NB4 (cell line): ENCODE results near the gene PTPRG.
"Not testable (repeated sequence)": the region's sequence is repeated elsewhere in the genome, so short reads cannot be mapped to it uniquely, and the experiment has no call there.

Source experiments
- DNase-seq: peaks from one replicate; pipeline ENCODE4 v3.0.0; 2010; ENCODE audit warnings: low read depth
- H3K4me3 ChIP-seq: one replicate; pipeline ENCODE4 v1.5.1; 2011; ENCODE audit warnings: mild to moderate bottlenecking, low read depth, low read length, moderate library complexity
- CTCF ChIP-seq: IDR thresholded peaks from one replicate; pipeline ENCODE4 v1.5.1; 2012; ENCODE audit warnings: low read depth, low read length
- MYC ChIP-seq: IDR thresholded peaks from 2 replicates; pipeline ENCODE4 v1.6.1; 2011; ENCODE audit warnings: low read depth, low read length
- POLR2A ChIP-seq: IDR thresholded peaks from 2 replicates; pipeline ENCODE4 v1.6.1; 2011; ENCODE audit warnings: mild to moderate bottlenecking; ENCODE audit not compliant: insufficient read length; ENCODE audit errors: extremely low read depth
- TF ChIP-seq, protein P1 (sequence below): IDR thresholded peaks from 2 replicates; pipeline ENCODE4 v1.6.1; 2011; ENCODE audit warnings: low read depth, low read length

PTPRG gene

GRCh38 chr3:61687663-61688306 lies 126.4 kb downstream of the PTPRG start:
- no peak overlapping the region for H3K4me3 ChIP-seq
- DNase-seq: no peak
- no peak for TF ChIP-seq MYC
- no peak for TF ChIP-seq CTCF
- TF ChIP-seq, protein P1, sequence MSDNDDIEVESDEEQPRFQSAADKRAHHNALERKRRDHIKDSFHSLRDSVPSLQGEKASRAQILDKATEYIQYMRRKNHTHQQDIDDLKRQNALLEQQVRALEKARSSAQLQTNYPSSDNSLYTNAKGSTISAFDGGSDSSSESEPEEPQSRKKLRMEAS: no peak
- no peak for TF ChIP-seq POLR2A

- H3K4me3 ChIP-seq: no peak overlapping the region
- TF ChIP-seq POLR2A (no peak), CTCF (no peak), MYC (no peak)
- TF ChIP-seq, protein P1: no peak
- DNase-seq: no peak
These were observed 127.1 kb downstream of the PTPRG start for GRCh38 chr3:61688307-61688984.

GRCh38 chr3:61690016-61690415 lies 128.6 kb downstream of the PTPRG start:
- no peak for DNase-seq
- TF ChIP-seq MYC (no peak), CTCF (no peak), POLR2A (no peak)
- TF ChIP-seq, protein P1: no peak
- no peak overlapping the region for H3K4me3 ChIP-seq

DNA sequence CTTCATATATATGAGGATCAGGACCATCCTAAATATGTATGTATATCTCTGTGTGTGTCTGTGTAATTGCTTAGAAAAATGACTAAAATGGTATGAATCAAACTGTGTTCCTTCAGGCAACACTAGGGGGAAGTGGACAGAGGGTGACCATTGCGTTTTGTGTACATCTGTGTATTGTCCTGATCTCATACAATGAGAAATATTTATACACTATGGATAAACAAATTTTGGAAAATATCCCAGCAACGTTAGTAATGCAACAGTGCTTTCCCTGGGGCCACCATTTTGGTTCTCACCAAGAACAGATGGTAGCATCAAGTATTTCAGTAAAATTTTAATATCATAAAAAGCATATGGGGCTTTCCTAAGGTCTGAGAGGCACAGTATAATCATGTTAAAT lies 130.1 kb downstream of the PTPRG start:
- H3K4me3 ChIP-seq: no peak overlapping the region
- DNase-seq: no peak
- TF ChIP-seq MYC: no peak

DNA sequence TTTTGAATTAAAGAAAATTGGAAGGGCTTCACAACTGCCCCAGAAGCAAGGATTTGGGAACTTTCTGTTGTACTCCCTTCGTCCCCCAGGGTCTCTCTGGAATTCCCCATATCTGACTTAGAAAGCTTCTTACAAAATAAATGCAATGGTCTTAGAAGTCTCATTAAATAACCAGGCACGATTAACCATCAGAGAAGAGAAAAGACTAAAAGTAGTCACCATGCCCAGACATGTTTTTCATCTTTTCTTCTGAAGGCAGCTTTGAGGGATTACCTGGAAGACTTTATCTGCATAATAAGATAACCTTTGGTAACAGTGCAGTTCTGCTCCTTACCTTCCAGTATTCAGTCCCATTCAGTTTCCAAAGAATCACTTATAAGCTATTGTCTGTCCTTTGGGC lies 135.9 kb downstream of the PTPRG start:
- DNase-seq: no peak
- no peak overlapping the region for H3K4me3 ChIP-seq
- TF ChIP-seq POLR2A: no peak
- no peak for TF ChIP-seq CTCF
- no peak for TF ChIP-seq MYC
- TF ChIP-seq, protein P1: no peak

DNA sequence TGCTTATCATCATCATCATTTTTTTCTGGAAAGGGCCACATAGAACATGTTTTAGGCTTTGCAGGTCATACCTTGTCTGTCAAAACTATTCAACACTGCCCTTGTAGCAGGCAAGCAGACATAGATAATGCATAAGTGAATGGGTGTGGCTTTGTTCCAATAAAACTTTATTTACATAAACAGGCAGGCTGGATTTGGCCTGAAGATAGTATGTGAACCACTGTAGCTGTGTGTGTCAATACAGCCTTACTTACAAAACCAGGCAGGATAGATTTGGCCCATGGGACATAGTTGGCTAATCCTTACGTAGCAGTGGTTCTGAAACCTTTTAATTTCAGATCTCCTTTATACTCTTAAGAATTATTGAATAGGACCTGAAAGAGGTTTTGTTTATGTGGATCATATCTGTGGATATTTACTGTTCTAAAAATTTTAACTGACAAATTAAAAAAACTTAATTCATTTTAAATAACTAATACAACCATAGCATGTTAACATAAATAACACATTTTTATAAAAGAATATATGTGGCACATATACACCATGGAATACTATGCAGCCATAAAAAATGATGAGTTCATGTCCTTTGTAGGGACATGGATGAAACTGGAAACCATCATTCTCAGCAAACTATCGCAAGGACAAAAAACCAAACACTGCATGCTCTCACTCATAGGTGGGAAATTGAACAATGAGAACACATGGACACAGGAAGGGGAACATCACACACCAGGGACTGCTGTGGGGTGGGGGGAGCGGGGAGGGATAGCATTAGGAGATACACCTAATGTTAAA lies 137.1 kb downstream of the PTPRG start:
- not testable (repeated sequence) for H3K4me3 ChIP-seq, DNase-seq
